ENCODE results near the gene TSPAN10.

The TSPAN10 gene

GRCh38 chr17:81690549-81690948 is 53.6 kb downstream of the TSPAN10 start:
- DNase-seq: no peak

GRCh38 chr17:81691196-81691595 is 54.2 kb downstream of the TSPAN10 start:
- no peak for DNase-seq

GRCh38 chr17:81691608-81692007 is 54.6 kb downstream of the TSPAN10 start:
- no peak for DNase-seq

- no peak for DNase-seq
Measured at GRCh38 chr17:81693509-81694210, 56.7 kb downstream of the TSPAN10 start.

- DNase-seq: no peak
Measured at GRCh38 chr17:81694810-81695209, 57.8 kb downstream of the TSPAN10 start.

- DNase-seq: no peak
Measured at GRCh38 chr17:81695211-81695610, 58.2 kb downstream of the TSPAN10 start.

GRCh38 chr17:81695801-81696200 is 58.8 kb downstream of the TSPAN10 start:
- no peak for DNase-seq

GRCh38 chr17:81696218-81696941 is 59.4 kb downstream of the TSPAN10 start:
- DNase-seq: no peak

- DNase-seq: no peak
Measured at GRCh38 chr17:81697261-81698044, 60.5 kb downstream of the TSPAN10 start.

Data from NCI-H526 treated with DMSO at 0.1 percent for 48 hours (cell line).